OCI-LY7 (cell line): ENCODE data around the gene BLOC1S2. TPM values are rescaled to one million over a fixed set of nuclear protein-coding genes. Genes with fewer than 3 reads are reported as not detected.
"Not testable (repeated sequence)": the region's sequence is repeated elsewhere in the genome, so short reads cannot be mapped to it uniquely, and the experiment has no call there.

Source experiments
- BruUV-seq: library from RNA; stranded (reverse); fragments of 400-500 nt; replicated peaks from 2 replicates; lab custom pipeline; 2021; lab: Mats Ljungman, UMichigan
- CTCF ChIA-PET: fragments of 300-600 bp; sonication (Branson Sonifier 250); formaldehyde crosslinking; loops from one replicate; lab custom pipeline; 2022; ENCODE audit warnings: antibody characterized with exemption; ENCODE audit not compliant: unreplicated experiment; lab: Charles Lee
- POLR2A ChIA-PET: fragments of 300-600 bp; sonication (Branson Sonifier 250); formaldehyde crosslinking; loops from one replicate; lab custom pipeline; 2022; ENCODE audit warnings: antibody characterized with exemption; lab: Charles Lee
- DNase-seq: peaks from one replicate; pipeline ENCODE4 v3.0.0-alpha.2; 2015; ENCODE audit warnings: low spot score
- H2AFZ ChIP-seq: fragments of 200-600 bp; sonication (generic), shearing (Covaris generic); 2 replicates; pipeline ENCODE4 v1.6.1; 2014; ENCODE audit warnings: mild to moderate bottlenecking, antibody characterized with exemption, low read length, moderate library complexity
- H3K27ac ChIP-seq: fragments of 200-600 bp; sonication (generic); 2 replicates; pipeline ENCODE4 v1.5.1; 2014; ENCODE audit warnings: mixed run types, low read depth, mild to moderate bottlenecking, moderate library complexity, low read length, inconsistent platforms; ENCODE audit not compliant: poor library complexity, severe bottlenecking
- H3K36me3 ChIP-seq: fragments of 200-600 bp; sonication (generic); 2 replicates; pipeline ENCODE4 v1.6.1; 2014; ENCODE audit warnings: mild to moderate bottlenecking, antibody characterized with exemption, low read length, moderate library complexity, mixed read lengths; ENCODE audit not compliant: insufficient read depth
- H3K4me1 ChIP-seq: fragments of 200-600 bp; sonication (generic); 2 replicates; pipeline ENCODE4 v1.5.1; 2014; ENCODE audit warnings: mild to moderate bottlenecking, low read length; ENCODE audit not compliant: insufficient read depth, poor library complexity, severe bottlenecking
- H3K4me2 ChIP-seq: fragments of 200-600 bp; sonication (generic); 2 replicates; pipeline ENCODE4 v1.6.1; 2014; ENCODE audit warnings: mild to moderate bottlenecking, low read length
- H3K4me3 ChIP-seq: fragments of 200-600 bp; sonication (generic); 2 replicates; pipeline ENCODE4 v1.5.1; 2014; ENCODE audit warnings: mild to moderate bottlenecking, low read depth, low read length; ENCODE audit not compliant: poor library complexity, severe bottlenecking
- H3K79me2 ChIP-seq: fragments of 200-600 bp; sonication (generic); 2 replicates; pipeline ENCODE4 v1.6.1; 2016; ENCODE audit warnings: low read depth, mild to moderate bottlenecking, low read length, moderate library complexity, mixed read lengths; ENCODE audit not compliant: insufficient read depth
- H3K9me2 ChIP-seq: fragments of 200-600 bp; sonication (generic); 2 replicates; pipeline ENCODE4 v1.6.1; 2016; ENCODE audit warnings: mild to moderate bottlenecking, low read length, mixed read lengths; ENCODE audit not compliant: insufficient read depth
- H3K9me3 ChIP-seq: fragments of 200-600 bp; sonication (generic); 2 replicates; pipeline ENCODE4 v1.6.1; 2014; ENCODE audit warnings: mild to moderate bottlenecking, mixed run types, low read length, mixed read lengths
- H4K20me1 ChIP-seq: fragments of 200-600 bp; sonication (generic); 2 replicates; pipeline ENCODE4 v1.6.1; 2014; ENCODE audit warnings: mild to moderate bottlenecking, antibody characterized with exemption, low read length, moderate library complexity, mixed read lengths; ENCODE audit not compliant: insufficient read depth
- CTCF ChIP-seq: fragments of 200-600 bp; sonication (generic); conservative IDR thresholded peaks from 2 replicates; pipeline ENCODE4 v1.5.1; 2014; ENCODE audit warnings: mild to moderate bottlenecking, antibody characterized with exemption, low read length, moderate library complexity, mixed read lengths
- EZH2phosphoT487 ChIP-seq: fragments of 200-600 bp; sonication (generic); IDR thresholded peaks from 2 replicates; pipeline ENCODE4 v1.6.1; 2018; ENCODE audit warnings: low read depth, borderline replicate concordance, mild to moderate bottlenecking, mixed run types, antibody characterized with exemption, low read length, moderate library complexity, mixed read lengths
- intact Hi-C: fragments of 100-400 bp; cut with micrococcal nuclease; formaldehyde crosslinking; loops from one replicate; pipeline ENCODE4 v1.10.0; 2022; ENCODE audit not compliant: unreplicated experiment
- total RNA-seq, 2 experiments: library from RNA; depleted of rRNA in 1 of 2; stranded (reverse); fragments of >200 nt in 1 of 2; shearing (Covaris generic) in 1 of 2; gene quantifications; 2 replicates each; pipeline ENCODE4 v1.2.3, GENCODE V29; 2014 to 2022

The BLOC1S2 gene
- total RNA-seq, 2 experiments from 2014 or later = 39.7 to 54.8 TPM

DNA sequence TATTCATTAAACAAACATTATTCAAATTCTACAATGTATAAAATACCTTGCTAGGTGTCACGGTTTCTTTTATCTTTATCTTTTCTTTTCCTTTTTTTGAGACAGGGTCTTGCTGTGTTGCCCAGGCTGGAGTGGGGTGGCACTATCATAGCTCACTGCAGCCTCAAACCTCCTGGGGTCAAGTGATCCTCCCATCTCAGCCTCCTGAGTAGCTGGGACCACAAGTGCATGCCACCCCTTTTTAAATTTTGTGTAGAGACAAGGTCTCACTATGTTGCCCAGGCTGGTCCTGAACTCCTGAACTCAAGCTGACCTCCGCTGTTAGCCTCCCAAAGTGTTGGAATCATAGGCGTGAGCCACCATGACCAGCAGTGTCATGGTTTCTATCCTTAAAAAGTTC lies 17.9 kb upstream of the BLOC1S2 start:
- no TSS peak for BruUV-seq
- H3K9me3 ChIP-seq = no peaks in the 10 kb centered on the region
- POLR2A ChIA-PET = no interaction called here
- no peaks in the 10 kb centered on the region for H3K9me2 ChIP-seq
- H3K27ac ChIP-seq = no peak overlapping the region
- no peak overlapping the region for H3K4me3 ChIP-seq
- DNase-seq = no peak
- no peaks in the 10 kb centered on the region for H3K4me1 ChIP-seq
- intact Hi-C loops = loop anchor here (5.0 to 10.0 kb wide), 3 partner anchors 203 to 570 kb away; no protein-coding TSS in a partner anchor
- no peaks in the 10 kb centered on the region for H3K79me2 ChIP-seq
- H4K20me1 ChIP-seq = no peaks in the 10 kb centered on the region
- H3K4me2 ChIP-seq = no peak overlapping the region
- CTCF ChIA-PET = interaction anchor here (1.3 kb wide), 1 partner anchor 128 kb away, joined by 3 read pairs; no protein-coding TSS in a partner anchor
- no peaks in the 10 kb centered on the region for H3K36me3 ChIP-seq
- no peak for TF ChIP-seq EZH2phosphoT487
- TF ChIP-seq CTCF = no peak
- no peak overlapping the region for H2AFZ ChIP-seq

DNA sequence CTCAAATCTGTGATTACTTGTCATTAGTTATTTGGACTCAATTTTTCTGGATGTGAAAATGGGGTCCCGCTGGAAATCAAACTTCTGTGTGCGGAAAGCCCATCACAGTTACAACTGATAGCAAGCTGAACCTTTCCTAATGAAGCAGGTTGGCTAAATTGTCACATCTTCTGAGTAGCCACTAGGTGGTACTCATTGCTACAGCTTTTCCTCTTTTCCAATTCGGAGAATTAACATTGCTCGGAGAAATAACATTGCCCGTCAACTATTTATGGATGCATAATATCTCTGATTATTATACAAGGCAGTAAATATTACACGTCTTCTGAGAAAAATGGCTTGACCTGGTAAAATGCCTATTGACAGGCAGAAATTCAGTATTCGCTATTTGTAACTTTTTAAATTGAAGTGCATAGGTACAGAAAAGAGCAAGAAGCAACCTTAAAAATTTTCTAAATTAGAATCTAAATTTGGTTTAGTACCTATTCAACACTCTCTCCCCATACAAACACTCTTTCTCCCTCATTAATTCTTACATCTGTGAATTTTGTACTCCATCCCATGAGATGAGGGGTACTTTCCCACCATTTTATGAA lies 17.3 kb upstream of the BLOC1S2 start:
- TF ChIP-seq CTCF = peak; percentile 87
- TF ChIP-seq EZH2phosphoT487 = no peak
- Histone ChIP-seq H3K9me2 (no peaks in the 10 kb centered on the region), H3K79me2 (no peaks in the 10 kb centered on the region), H4K20me1 (no peaks in the 10 kb centered on the region), H3K36me3 (no peaks in the 10 kb centered on the region), H3K4me1 (no peaks in the 10 kb centered on the region), H2AFZ (no peak overlapping the region), H3K9me3 (no peaks in the 10 kb centered on the region), H3K4me3 (no peak overlapping the region), H3K4me2 (no peak overlapping the region), H3K27ac (no peak overlapping the region)
- BruUV-seq = no TSS peak
- intact Hi-C loops = loop anchor here (1.0 to 10.0 kb wide), 5 partner anchors 34 to 571 kb away; no protein-coding TSS in a partner anchor
- peak; percentile 50 for DNase-seq
- CTCF ChIA-PET = interaction anchor here (0.6 to 1.3 kb wide), 2 partner anchors 128 to 129 kb away, joined by 3 read pairs; no protein-coding TSS in a partner anchor
- POLR2A ChIA-PET = interaction anchor here (0.6 kb wide), 1 partner anchor 137 kb away, joined by 3 read pairs; no protein-coding TSS in a partner anchor

DNA sequence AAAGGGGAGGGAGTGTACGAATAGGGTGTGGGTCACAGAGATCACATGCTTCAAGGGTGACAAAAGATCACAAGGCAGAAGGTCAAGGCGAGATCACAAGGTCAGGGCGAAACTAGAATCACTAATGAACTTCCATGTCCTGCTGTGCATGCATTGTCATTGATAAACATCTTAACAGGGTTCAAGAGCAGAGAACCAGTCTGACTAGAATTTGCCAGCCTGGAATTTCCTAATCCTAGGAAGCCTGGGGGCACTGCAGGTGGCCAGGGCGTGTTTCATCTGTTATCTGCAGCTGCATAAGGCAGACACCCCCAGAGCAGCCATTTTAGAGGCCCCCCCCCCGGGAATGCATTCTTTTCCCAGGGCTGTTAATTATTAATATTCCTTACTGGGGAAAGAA lies 14.6 kb upstream of the BLOC1S2 start:
- H3K9me3 ChIP-seq, POLR2A ChIA-PET, H3K4me3 ChIP-seq, H2AFZ ChIP-seq, H4K20me1 ChIP-seq, H3K79me2 ChIP-seq, DNase-seq, H3K27ac ChIP-seq, H3K9me2 ChIP-seq, H3K4me2 ChIP-seq, CTCF ChIA-PET, BruUV-seq, H3K36me3 ChIP-seq: not testable (repeated sequence)
- peaks cover 24% of the 10 kb centered on the region for H3K4me1 ChIP-seq
- intact Hi-C loops = loop anchor here (5.0 to 10.0 kb wide), 3 partner anchors 206 to 574 kb away; no protein-coding TSS in a partner anchor
